ENCODE results near the gene NMNAT2. TPM values are rescaled to one million over a fixed set of nuclear protein-coding genes. Genes with fewer than 3 reads are reported as not detected.
A peak's percentile ranks its signal among the peaks of the same experiment; 100 is the strongest.
"Not testable (repeated sequence)": the region's sequence is repeated elsewhere in the genome, so short reads cannot be mapped to it uniquely, and the experiment has no call there.

The NMNAT2 gene
- total RNA-seq, 8 experiments from 2014 or later, result 0.25 to 68.9 (median 37.4) TPM

GRCh38 chr1:183411091-183411490 lies 7.1 kb downstream of the NMNAT2 start:
- Histone ChIP-seq H3K4me3 (no peak overlapping the region), H3K27ac (no peak overlapping the region), H3K4me1 (replicated peaks in 1 of 2) (peaks cover 4% of the 10 kb centered on the region in 2 donors)
- no peak for ATAC-seq (replicated peaks in 6 of 8)
- WGBS, 10 experiments, result 80 to 100% (median 94%) methylated on average over 1 to 2 of the region's 2 CpGs; no CpG with 5 or more reads in 5 of the 10 experiments
- in situ Hi-C loops (cut with MboI; ENCODE audit: low pct_unique_long_range_greater_than_20kb in 2 of 9, low sequenced_read_pairs in 9 of 9, unreplicated experiment in 9 of 9), result no loop called here

- Histone ChIP-seq H3K4me3 (no peak overlapping the region), H3K27ac (no peak overlapping the region), H3K4me1 (replicated peaks in 1 of 2) (peaks cover 25 to 29% of the 10 kb centered on the region in 2 donors)
- in situ Hi-C loops (cut with MboI; ENCODE audit: low pct_unique_long_range_greater_than_20kb in 2 of 9, low sequenced_read_pairs in 9 of 9, unreplicated experiment in 9 of 9), result no loop called here
- 33 to 100% (median 81%) methylated on average over 1 of the region's 1 CpG; no CpG with 5 or more reads in 2 of the 10 experiments for WGBS, 10 experiments
- ATAC-seq (replicated peaks in 6 of 8), result no peak
These were observed 10.2 kb downstream of the NMNAT2 start for GRCh38 chr1:183407961-183408360.

GRCh38 chr1:183407474-183407873 lies 10.7 kb downstream of the NMNAT2 start:
- 25 to 100% (median 91%) methylated on average over 1 to 2 of the region's 2 CpGs; no CpG with 5 or more reads in 1 of the 10 experiments for WGBS, 10 experiments
- Histone ChIP-seq H3K4me3 (no peak overlapping the region), H3K27ac (no peak overlapping the region), H3K4me1 (replicated peaks in 1 of 2) (peaks cover 29 to 34% of the 10 kb centered on the region in 2 donors)
- in situ Hi-C loops (cut with MboI; ENCODE audit: low pct_unique_long_range_greater_than_20kb in 2 of 9, low sequenced_read_pairs in 9 of 9, unreplicated experiment in 9 of 9), result no loop called here
- no peak for ATAC-seq (replicated peaks in 6 of 8)

- peak overlapping the region; percentile 59 to 70 for H3K27ac ChIP-seq
- no peak overlapping the region for H3K4me3 ChIP-seq
- peaks cover 34% of the 10 kb centered on the region in 2 donors for H3K4me1 ChIP-seq (replicated peaks in 1 of 2)
- in situ Hi-C loops (cut with MboI; ENCODE audit: low pct_unique_long_range_greater_than_20kb in 2 of 9, low sequenced_read_pairs in 9 of 9, unreplicated experiment in 9 of 9), result no loop called here
- ATAC-seq (replicated peaks in 6 of 8), result peak in 5 of 8 experiments; percentile 26 to 45 (median 41)
- WGBS, 10 experiments, result 14 to 100% (median 26%) methylated on average over 1 to 2 of the region's 2 CpGs; no CpG with 5 or more reads in 2 of the 10 experiments
These were observed 13.7 kb downstream of the NMNAT2 start for GRCh38 chr1:183404476-183404875.

- WGBS, 10 experiments, result 0 to 33% (median 9%) methylated on average over 1 to 3 of the region's 3 CpGs; no CpG with 5 or more reads in 4 of the 10 experiments
- in situ Hi-C loops (cut with MboI; ENCODE audit: low pct_unique_long_range_greater_than_20kb in 2 of 9, low sequenced_read_pairs in 9 of 9, unreplicated experiment in 9 of 9), result no loop called here
- ATAC-seq (replicated peaks in 6 of 8), result peak in 7 of 8 experiments; percentile 27 to 87 (median 83)
- Histone ChIP-seq H3K4me1 (replicated peaks in 1 of 2) (peaks cover 34% of the 10 kb centered on the region in 2 donors), H3K4me3 (no peak overlapping the region), H3K27ac (peak overlapping the region in 1 of 2 donors; percentile 73)
These were observed 14.7 kb downstream of the NMNAT2 start for GRCh38 chr1:183403498-183403897.

GRCh38 chr1:183401565-183401964 lies 16.6 kb downstream of the NMNAT2 start:
- H3K4me1 ChIP-seq (replicated peaks in 1 of 2), result peaks cover 34% of the 10 kb centered on the region in 2 donors
- H3K27ac ChIP-seq; ATAC-seq (replicated peaks in 6 of 8); in situ Hi-C loops (cut with MboI; ENCODE audit: low pct_unique_long_range_greater_than_20kb in 2 of 9, low sequenced_read_pairs in 9 of 9, unreplicated experiment in 9 of 9); H3K4me3 ChIP-seq: not testable (repeated sequence)
- WGBS, 10 experiments, result no CpG with 5 or more reads among the region's 1 CpG

GRCh38 chr1:183394435-183394834 lies 23.7 kb downstream of the NMNAT2 start:
- 0 to 100% (median 73%) methylated on average over 1 to 2 of the region's 2 CpGs; no CpG with 5 or more reads in 3 of the 10 experiments for WGBS, 10 experiments
- Histone ChIP-seq H3K4me3 (no peak overlapping the region), H3K27ac (no peak overlapping the region), H3K4me1 (replicated peaks in 1 of 2) (no peaks in the 10 kb centered on the region)
- in situ Hi-C loops (cut with MboI; ENCODE audit: low pct_unique_long_range_greater_than_20kb in 2 of 9, low sequenced_read_pairs in 9 of 9, unreplicated experiment in 9 of 9), result no loop called here
- no peak for ATAC-seq (replicated peaks in 6 of 8)

GRCh38 chr1:183391863-183392262 lies 26.3 kb downstream of the NMNAT2 start:
- Histone ChIP-seq H3K27ac (no peak overlapping the region), H3K4me3 (no peak overlapping the region), H3K4me1 (replicated peaks in 1 of 2) (peaks cover 5 to 10% of the 10 kb centered on the region in 2 donors)
- WGBS, 10 experiments, result 38 to 100% (median 63%) methylated on average over 1 of the region's 1 CpG; no CpG with 5 or more reads in 3 of the 10 experiments
- in situ Hi-C loops (cut with MboI; ENCODE audit: low pct_unique_long_range_greater_than_20kb in 2 of 9, low sequenced_read_pairs in 9 of 9, unreplicated experiment in 9 of 9), result no loop called here
- no peak for ATAC-seq (replicated peaks in 6 of 8)

- WGBS, 10 experiments, result 0 to 100% (median 88%) methylated on average over 1 to 3 of the region's 3 CpGs
- no peak overlapping the region for H3K4me3 ChIP-seq
- in situ Hi-C loops (cut with MboI; ENCODE audit: low pct_unique_long_range_greater_than_20kb in 2 of 9, low sequenced_read_pairs in 9 of 9, unreplicated experiment in 9 of 9), result no loop called here
- H3K27ac ChIP-seq, result no peak overlapping the region
- ATAC-seq (replicated peaks in 6 of 8), result no peak
- peaks cover 5 to 10% of the 10 kb centered on the region in 2 donors for H3K4me1 ChIP-seq (replicated peaks in 1 of 2)
These were observed 27.6 kb downstream of the NMNAT2 start for GRCh38 chr1:183390561-183390960.

- Histone ChIP-seq H3K4me3 (no peak overlapping the region), H3K27ac (no peak overlapping the region), H3K4me1 (replicated peaks in 1 of 2) (peaks cover 5 to 10% of the 10 kb centered on the region in 2 donors)
- peak in 5 of 8 experiments; percentile 76 to 94 (median 86) for ATAC-seq (replicated peaks in 6 of 8)
- WGBS, 10 experiments, result 33 to 94% (median 46%) methylated on average over 1 to 6 of the region's 6 CpGs
- in situ Hi-C loops (cut with MboI; ENCODE audit: low pct_unique_long_range_greater_than_20kb in 2 of 9, low sequenced_read_pairs in 9 of 9, unreplicated experiment in 9 of 9), result no loop called here
These were observed 29.4 kb downstream of the NMNAT2 start for GRCh38 chr1:183388735-183389134.

GRCh38 chr1:183385340-183386144 lies 32.6 kb downstream of the NMNAT2 start:
- in situ Hi-C loops (cut with MboI; ENCODE audit: low pct_unique_long_range_greater_than_20kb in 2 of 9, low sequenced_read_pairs in 9 of 9, unreplicated experiment in 9 of 9), result no loop called here
- peak in 3 of 8 experiments; percentile 71 to 95 (median 77) for ATAC-seq (replicated peaks in 6 of 8)
- 33 to 91% (median 79%) methylated on average over 2 to 6 of the region's 6 CpGs for WGBS, 10 experiments
- H3K27ac ChIP-seq, result no peak overlapping the region
- H3K4me3 ChIP-seq, result no peak overlapping the region
- peaks cover 5 to 10% of the 10 kb centered on the region in 2 donors for H3K4me1 ChIP-seq (replicated peaks in 1 of 2)

GRCh38 chr1:183379951-183380350 lies 38.2 kb downstream of the NMNAT2 start:
- in situ Hi-C loops (cut with MboI; ENCODE audit: low pct_unique_long_range_greater_than_20kb in 2 of 9, low sequenced_read_pairs in 9 of 9, unreplicated experiment in 9 of 9), result no loop called here
- ATAC-seq (replicated peaks in 6 of 8), result no peak
- Histone ChIP-seq H3K4me1 (replicated peaks in 1 of 2) (no peaks in the 10 kb centered on the region), H3K4me3 (no peak overlapping the region), H3K27ac (no peak overlapping the region)
- WGBS, 10 experiments, result 0 to 100% (median 88%) methylated on average over 1 to 2 of the region's 2 CpGs

GRCh38 chr1:183375381-183375780 lies 42.8 kb downstream of the NMNAT2 start:
- H3K4me1 ChIP-seq (replicated peaks in 1 of 2), result no peaks in the 10 kb centered on the region
- ATAC-seq (replicated peaks in 6 of 8), result no peak
- no peak overlapping the region for H3K4me3 ChIP-seq
- no peak overlapping the region for H3K27ac ChIP-seq
- WGBS, 10 experiments, result 58 to 100% (median 87%) methylated on average over 1 to 2 of the region's 2 CpGs
- in situ Hi-C loops (cut with MboI; ENCODE audit: low pct_unique_long_range_greater_than_20kb in 2 of 9, low sequenced_read_pairs in 9 of 9, unreplicated experiment in 9 of 9), result no loop called here
